Measurements from ENCODE around the gene PHACTR3.

Gene PHACTR3

DNA sequence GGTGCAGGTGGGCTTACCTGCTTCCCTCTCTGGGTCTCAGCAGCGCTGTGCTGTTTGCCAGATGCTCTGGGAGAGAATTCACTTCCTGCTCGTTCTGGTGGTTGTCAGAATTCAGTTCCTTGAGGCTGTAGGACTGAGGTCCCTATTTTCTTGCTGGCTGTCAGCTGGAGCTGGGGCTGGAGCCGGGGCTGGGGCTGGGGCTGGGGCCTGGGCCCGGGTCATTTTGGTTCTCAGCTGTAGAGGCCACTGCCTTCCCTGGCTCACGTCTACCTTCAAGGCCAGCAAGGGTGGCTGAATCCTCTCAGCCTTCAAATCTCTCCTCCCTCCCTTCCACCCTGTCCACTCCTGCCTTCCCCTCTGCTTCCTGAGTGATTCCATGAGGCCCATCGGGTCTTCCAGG is 16.8 kb upstream of the PHACTR3 start:
- H3K27ac ChIP-seq = no peak overlapping the region
- TF ChIP-seq ZFX (IDR thresholded peaks at IDR 0.05) = no peak
- TF ChIP-seq, protein P1, sequence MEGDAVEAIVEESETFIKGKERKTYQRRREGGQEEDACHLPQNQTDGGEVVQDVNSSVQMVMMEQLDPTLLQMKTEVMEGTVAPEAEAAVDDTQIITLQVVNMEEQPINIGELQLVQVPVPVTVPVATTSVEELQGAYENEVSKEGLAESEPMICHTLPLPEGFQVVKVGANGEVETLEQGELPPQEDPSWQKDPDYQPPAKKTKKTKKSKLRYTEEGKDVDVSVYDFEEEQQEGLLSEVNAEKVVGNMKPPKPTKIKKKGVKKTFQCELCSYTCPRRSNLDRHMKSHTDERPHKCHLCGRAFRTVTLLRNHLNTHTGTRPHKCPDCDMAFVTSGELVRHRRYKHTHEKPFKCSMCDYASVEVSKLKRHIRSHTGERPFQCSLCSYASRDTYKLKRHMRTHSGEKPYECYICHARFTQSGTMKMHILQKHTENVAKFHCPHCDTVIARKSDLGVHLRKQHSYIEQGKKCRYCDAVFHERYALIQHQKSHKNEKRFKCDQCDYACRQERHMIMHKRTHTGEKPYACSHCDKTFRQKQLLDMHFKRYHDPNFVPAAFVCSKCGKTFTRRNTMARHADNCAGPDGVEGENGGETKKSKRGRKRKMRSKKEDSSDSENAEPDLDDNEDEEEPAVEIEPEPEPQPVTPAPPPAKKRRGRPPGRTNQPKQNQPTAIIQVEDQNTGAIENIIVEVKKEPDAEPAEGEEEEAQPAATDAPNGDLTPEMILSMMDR (conservative IDR thresholded peaks at IDR 0.05) = no peak

DNA sequence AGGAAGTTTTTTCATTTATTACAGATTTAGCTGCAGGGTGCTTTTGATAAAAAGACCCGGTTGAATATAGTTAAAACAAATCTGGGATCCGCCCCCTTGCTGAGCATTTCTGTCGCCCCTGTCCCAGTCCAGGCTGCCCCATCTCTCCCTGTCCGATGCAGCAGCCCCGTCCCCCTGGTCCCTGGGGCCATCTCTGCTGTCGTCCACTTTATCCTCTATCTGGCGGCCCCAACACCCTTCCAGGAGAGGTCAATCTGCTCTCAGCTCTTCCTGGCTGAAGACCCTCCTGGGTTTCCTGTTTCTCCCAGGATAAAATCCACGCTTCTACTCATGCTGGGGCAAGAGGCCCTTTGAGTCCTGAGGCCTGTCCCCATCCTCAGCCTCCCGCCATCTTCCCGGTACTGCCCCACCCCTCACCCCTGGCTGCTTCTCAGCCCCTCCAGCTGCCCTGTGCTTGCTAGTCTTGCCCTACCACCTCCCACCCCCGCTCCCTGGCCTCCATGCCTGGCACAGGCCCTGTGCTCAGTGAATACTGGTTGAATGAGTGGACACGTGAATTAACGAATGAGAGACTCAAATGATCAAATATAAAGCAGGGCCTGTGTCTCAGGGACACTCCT is 16.0 kb upstream of the PHACTR3 start:
- TF ChIP-seq ZFX (IDR thresholded peaks at IDR 0.05) = no peak
- TF ChIP-seq, protein P1 (conservative IDR thresholded peaks at IDR 0.05) = no peak
- H3K27ac ChIP-seq = no peak overlapping the region

DNA sequence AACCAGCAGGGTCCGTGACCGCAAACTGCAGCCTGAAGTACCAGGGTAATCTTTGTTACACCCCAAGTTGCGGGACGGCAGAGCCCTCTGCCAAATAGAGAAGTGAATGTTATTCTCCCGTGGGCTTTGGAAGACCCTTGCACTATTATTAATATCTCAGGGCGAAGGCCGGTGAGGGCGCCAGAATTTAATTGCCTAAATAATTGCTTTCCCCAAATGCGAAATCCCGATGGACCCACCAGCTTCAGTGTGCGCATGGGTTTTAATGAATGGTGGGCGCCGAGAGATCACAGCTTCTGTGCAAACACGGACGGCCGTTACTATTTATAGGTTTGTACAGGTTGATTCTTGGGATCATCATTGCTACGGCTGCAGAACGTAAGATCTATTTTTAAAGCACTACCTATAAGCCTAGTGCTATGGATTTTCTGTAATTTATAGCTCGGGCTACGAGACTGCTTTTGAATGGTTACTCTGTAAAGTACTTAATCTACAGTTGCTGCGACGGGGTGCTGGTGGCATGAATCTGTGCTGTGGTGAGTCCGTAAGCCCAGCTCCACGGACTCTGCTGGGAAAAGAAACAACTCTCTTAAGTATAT is 15.2 kb upstream of the PHACTR3 start:
- H3K27ac ChIP-seq = no peak overlapping the region

DNA sequence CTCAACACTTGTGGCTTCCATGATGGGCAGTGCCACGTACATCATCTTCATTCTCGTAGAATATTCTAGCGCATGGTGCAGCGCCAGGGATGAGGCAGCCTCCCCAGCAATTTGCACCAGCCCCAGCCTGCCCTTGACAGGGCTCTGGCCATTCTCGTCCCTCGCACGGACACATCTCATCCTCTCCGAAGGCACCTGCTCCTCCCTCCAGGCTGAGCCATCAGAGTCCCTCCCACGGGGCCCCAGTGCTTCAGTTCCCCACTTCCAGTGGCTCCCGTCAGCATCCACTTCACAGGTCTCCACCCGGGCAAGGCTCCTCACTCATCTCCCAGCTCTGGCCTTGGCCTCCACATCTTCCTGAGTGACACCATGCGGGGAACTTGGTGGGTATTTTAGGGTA is 13.3 kb upstream of the PHACTR3 start:
- no peak overlapping the region for H3K27ac ChIP-seq
- TF ChIP-seq, protein P1 (conservative IDR thresholded peaks at IDR 0.05) = no peak
- TF ChIP-seq ZFX (IDR thresholded peaks at IDR 0.05) = no peak

More for the DNA sequence above, 15.2 kb upstream of the PHACTR3 start:
- TF ChIP-seq, protein P1 (conservative IDR thresholded peaks at IDR 0.05) = no peak
- no peak for TF ChIP-seq ZFX (IDR thresholded peaks at IDR 0.05)

DNA sequence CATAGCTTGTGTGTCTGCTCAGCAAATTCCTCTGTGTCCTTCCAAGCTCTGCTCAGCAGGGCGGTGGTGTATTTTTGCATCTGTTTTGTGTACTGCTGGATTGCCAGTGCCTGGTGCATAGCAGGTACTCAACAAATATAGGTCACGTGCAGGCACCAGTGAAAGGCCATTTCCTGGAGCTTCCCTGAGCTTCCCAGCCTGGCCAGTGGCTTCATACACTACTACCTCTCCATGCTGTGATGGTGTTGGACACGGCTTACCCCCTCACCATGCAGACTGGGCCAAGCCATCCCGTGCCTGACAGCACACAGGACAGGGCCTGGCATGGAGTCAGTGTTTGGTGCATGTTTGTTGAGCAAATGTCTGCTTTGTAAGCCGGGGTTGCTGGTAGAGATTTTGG is 7.7 kb upstream of the PHACTR3 start:
- TF ChIP-seq, protein P1 (conservative IDR thresholded peaks at IDR 0.05) = no peak
- no peak for TF ChIP-seq ZFX (IDR thresholded peaks at IDR 0.05)
- H3K27ac ChIP-seq = no peak overlapping the region

DNA sequence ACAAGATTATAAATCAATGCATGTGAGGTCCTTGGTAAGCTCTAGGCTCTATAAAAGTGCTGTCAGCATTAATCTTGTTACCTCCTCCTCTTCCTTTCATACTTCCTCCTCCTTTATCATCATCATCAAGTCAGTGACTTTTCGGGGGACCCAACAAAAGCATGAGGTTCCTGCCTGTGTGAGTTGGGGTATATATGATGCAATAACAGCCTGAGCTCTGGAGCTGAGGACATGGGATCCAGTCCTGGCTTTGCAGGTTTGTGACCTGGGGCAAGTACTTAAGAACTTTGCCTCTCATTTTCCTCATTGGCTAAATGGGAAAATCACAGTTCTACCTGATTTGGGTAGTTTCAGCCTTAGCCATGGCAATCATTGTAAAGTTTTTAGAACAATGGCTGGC is 7.1 kb upstream of the PHACTR3 start:
- TF ChIP-seq, protein P1 (conservative IDR thresholded peaks at IDR 0.05) = no peak
- TF ChIP-seq ZFX (IDR thresholded peaks at IDR 0.05) = no peak
- H3K27ac ChIP-seq = no peak overlapping the region

DNA sequence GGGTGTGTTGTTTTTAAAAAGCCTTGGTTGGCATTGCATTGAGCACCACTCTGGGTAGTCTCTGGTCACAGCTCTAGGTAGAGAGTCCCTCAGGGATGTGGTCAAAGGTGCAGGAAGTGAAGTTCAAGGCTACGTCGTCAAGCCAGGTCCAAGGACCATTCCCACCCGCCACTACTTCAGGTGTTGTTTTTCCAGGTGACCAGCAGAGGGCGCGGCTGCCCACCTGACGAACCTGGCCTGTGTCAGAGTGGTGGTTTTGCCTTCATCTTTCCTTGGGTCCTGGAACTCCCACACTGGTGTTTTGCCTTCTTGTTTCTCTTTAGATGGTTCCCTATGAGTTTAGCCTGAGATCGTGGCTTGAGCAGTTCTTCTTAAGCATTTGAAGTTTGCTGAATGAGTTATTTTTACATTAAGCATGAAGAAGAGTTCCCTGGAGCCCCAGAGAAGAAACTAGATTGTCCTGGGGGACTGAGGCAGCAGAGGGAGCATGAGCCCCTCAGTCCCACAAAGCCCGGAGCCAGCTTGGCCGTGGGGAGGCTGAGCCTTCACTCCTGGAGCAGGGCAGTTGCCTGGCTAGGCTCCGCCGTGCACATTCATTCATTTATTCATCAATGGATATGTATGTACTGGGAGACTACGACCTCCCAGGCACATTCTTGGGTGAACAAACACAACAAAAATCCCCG is 5.6 kb upstream of the PHACTR3 start:
- TF ChIP-seq, protein P1 (conservative IDR thresholded peaks at IDR 0.05) = peak; percentile 94
- no peak for TF ChIP-seq ZFX (IDR thresholded peaks at IDR 0.05)
- H3K27ac ChIP-seq = no peak overlapping the region

Data from C4-2B (cell line).